Measurements from ENCODE around the gene SPINDOC.
A peak's percentile ranks its signal among the peaks of the same experiment; 100 is the strongest.
"Not testable (repeated sequence)": the region's sequence is repeated elsewhere in the genome, so short reads cannot be mapped to it uniquely, and the experiment has no call there.

SPINDOC gene

GRCh38 chr11:63850920-63851319 lies 37.7 kb downstream of the SPINDOC start:
- Histone ChIP-seq H3K4me3 (ENCODE audit: low read length in 2 of 2) (no peak overlapping the region), H3K9ac (ENCODE audit: low read depth in 1 of 2, low read length in 2 of 2) (no peak overlapping the region), H3K27ac (ENCODE audit: low read depth in 2 of 2, low read length in 2 of 2) (peak overlapping the region; percentile 26 to 35), H3K4me1 (ENCODE audit: control insufficient read depth in 2 of 2, insufficient read depth in 2 of 2, low read length in 2 of 2) (peaks cover 20 to 24% of the 10 kb centered on the region in 2 donors), H3K9me3 (ENCODE audit: control insufficient read depth in 2 of 2, low read length in 2 of 2) (no peaks in the 10 kb centered on the region), H3K27me3 (ENCODE audit: control insufficient read depth in 2 of 2, insufficient read depth in 2 of 2, low read length in 2 of 2) (no peaks in the 10 kb centered on the region), H3K36me3 (ENCODE audit: control insufficient read depth in 2 of 2, insufficient read depth in 2 of 2, low read length in 2 of 2) (peaks cover 0 to 5% of the 10 kb centered on the region in 2 donors)

GRCh38 chr11:63851364-63851763 lies 38.1 kb downstream of the SPINDOC start:
- Histone ChIP-seq H3K4me3 (ENCODE audit: low read length in 2 of 2) (no peak overlapping the region), H3K27ac (ENCODE audit: low read depth in 2 of 2, low read length in 2 of 2) (peak overlapping the region; percentile 30 to 48), H3K27me3 (ENCODE audit: control insufficient read depth in 2 of 2, insufficient read depth in 2 of 2, low read length in 2 of 2) (no peaks in the 10 kb centered on the region), H3K9ac (ENCODE audit: low read depth in 1 of 2, low read length in 2 of 2) (no peak overlapping the region), H3K36me3 (ENCODE audit: control insufficient read depth in 2 of 2, insufficient read depth in 2 of 2, low read length in 2 of 2) (peaks cover 0 to 5% of the 10 kb centered on the region in 2 donors), H3K4me1 (ENCODE audit: control insufficient read depth in 2 of 2, insufficient read depth in 2 of 2, low read length in 2 of 2) (peaks cover 20 to 27% of the 10 kb centered on the region in 2 donors), H3K9me3 (ENCODE audit: control insufficient read depth in 2 of 2, low read length in 2 of 2) (no peaks in the 10 kb centered on the region)

- Histone ChIP-seq H3K4me1 (ENCODE audit: control insufficient read depth in 2 of 2, insufficient read depth in 2 of 2, low read length in 2 of 2) (peaks cover 12 to 23% of the 10 kb centered on the region in 2 donors), H3K4me3 (ENCODE audit: low read length in 2 of 2) (no peak overlapping the region), H3K27me3 (ENCODE audit: control insufficient read depth in 2 of 2, insufficient read depth in 2 of 2, low read length in 2 of 2) (no peaks in the 10 kb centered on the region), H3K36me3 (ENCODE audit: control insufficient read depth in 2 of 2, insufficient read depth in 2 of 2, low read length in 2 of 2) (peaks cover 0 to 5% of the 10 kb centered on the region in 2 donors), H3K9me3 (ENCODE audit: control insufficient read depth in 2 of 2, low read length in 2 of 2) (no peaks in the 10 kb centered on the region), H3K9ac (ENCODE audit: low read depth in 1 of 2, low read length in 2 of 2) (no peak overlapping the region), H3K27ac (ENCODE audit: low read depth in 2 of 2, low read length in 2 of 2) (no peak overlapping the region)
Measured at GRCh38 chr11:63853476-63853875, 40.2 kb downstream of the SPINDOC start.

GRCh38 chr11:63854696-63855095 lies 41.4 kb downstream of the SPINDOC start:
- H3K4me3 ChIP-seq (ENCODE audit: low read length in 2 of 2): no peak overlapping the region
- no peaks in the 10 kb centered on the region for H3K27me3 ChIP-seq (ENCODE audit: control insufficient read depth in 2 of 2, insufficient read depth in 2 of 2, low read length in 2 of 2)
- peaks cover 15 to 27% of the 10 kb centered on the region in 2 donors for H3K4me1 ChIP-seq (ENCODE audit: control insufficient read depth in 2 of 2, insufficient read depth in 2 of 2, low read length in 2 of 2)
- H3K36me3 ChIP-seq (ENCODE audit: control insufficient read depth in 2 of 2, insufficient read depth in 2 of 2, low read length in 2 of 2): peaks cover 0 to 5% of the 10 kb centered on the region in 2 donors
- no peak overlapping the region for H3K27ac ChIP-seq (ENCODE audit: low read depth in 2 of 2, low read length in 2 of 2)
- no peaks in the 10 kb centered on the region for H3K9me3 ChIP-seq (ENCODE audit: control insufficient read depth in 2 of 2, low read length in 2 of 2)
- no peak overlapping the region for H3K9ac ChIP-seq (ENCODE audit: low read depth in 1 of 2, low read length in 2 of 2)

GRCh38 chr11:63855975-63856374 lies 42.7 kb downstream of the SPINDOC start:
- H3K9ac ChIP-seq (ENCODE audit: low read depth in 1 of 2, low read length in 2 of 2): no peak overlapping the region
- peaks cover 0 to 5% of the 10 kb centered on the region in 2 donors for H3K36me3 ChIP-seq (ENCODE audit: control insufficient read depth in 2 of 2, insufficient read depth in 2 of 2, low read length in 2 of 2)
- peaks cover 11 to 25% of the 10 kb centered on the region in 2 donors for H3K4me1 ChIP-seq (ENCODE audit: control insufficient read depth in 2 of 2, insufficient read depth in 2 of 2, low read length in 2 of 2)
- H3K27ac ChIP-seq (ENCODE audit: low read depth in 2 of 2, low read length in 2 of 2): no peak overlapping the region
- H3K27me3 ChIP-seq (ENCODE audit: control insufficient read depth in 2 of 2, insufficient read depth in 2 of 2, low read length in 2 of 2): no peaks in the 10 kb centered on the region
- H3K9me3 ChIP-seq (ENCODE audit: control insufficient read depth in 2 of 2, low read length in 2 of 2): no peaks in the 10 kb centered on the region
- no peak overlapping the region for H3K4me3 ChIP-seq (ENCODE audit: low read length in 2 of 2)

GRCh38 chr11:63858628-63859550 lies 45.6 kb downstream of the SPINDOC start:
- H3K27ac ChIP-seq (ENCODE audit: low read depth in 2 of 2, low read length in 2 of 2): peak overlapping the region; percentile 20 to 21
- H3K27me3 ChIP-seq (ENCODE audit: control insufficient read depth in 2 of 2, insufficient read depth in 2 of 2, low read length in 2 of 2): no peaks in the 10 kb centered on the region
- H3K4me1 ChIP-seq (ENCODE audit: control insufficient read depth in 2 of 2, insufficient read depth in 2 of 2, low read length in 2 of 2): peaks cover 12 to 30% of the 10 kb centered on the region in 2 donors
- H3K9me3 ChIP-seq (ENCODE audit: control insufficient read depth in 2 of 2, low read length in 2 of 2): no peaks in the 10 kb centered on the region
- no peak overlapping the region for H3K9ac ChIP-seq (ENCODE audit: low read depth in 1 of 2, low read length in 2 of 2)
- H3K4me3 ChIP-seq (ENCODE audit: low read length in 2 of 2): no peak overlapping the region
- H3K36me3 ChIP-seq (ENCODE audit: control insufficient read depth in 2 of 2, insufficient read depth in 2 of 2, low read length in 2 of 2): peaks cover 0 to 9% of the 10 kb centered on the region in 2 donors

- Histone ChIP-seq H3K4me3 (ENCODE audit: low read length in 2 of 2) (no peak overlapping the region), H3K9ac (ENCODE audit: low read depth in 1 of 2, low read length in 2 of 2) (no peak overlapping the region), H3K27me3 (ENCODE audit: control insufficient read depth in 2 of 2, insufficient read depth in 2 of 2, low read length in 2 of 2) (no peaks in the 10 kb centered on the region), H3K4me1 (ENCODE audit: control insufficient read depth in 2 of 2, insufficient read depth in 2 of 2, low read length in 2 of 2) (peaks cover 33 to 47% of the 10 kb centered on the region in 2 donors), H3K36me3 (ENCODE audit: control insufficient read depth in 2 of 2, insufficient read depth in 2 of 2, low read length in 2 of 2) (peaks cover 0 to 10% of the 10 kb centered on the region in 2 donors), H3K9me3 (ENCODE audit: control insufficient read depth in 2 of 2, low read length in 2 of 2) (no peaks in the 10 kb centered on the region), H3K27ac (ENCODE audit: low read depth in 2 of 2, low read length in 2 of 2) (peak overlapping the region; percentile 45 to 59)
Measured at GRCh38 chr11:63862923-63863322, 49.7 kb downstream of the SPINDOC start.

- H3K27me3 ChIP-seq (ENCODE audit: control insufficient read depth in 2 of 2, insufficient read depth in 2 of 2, low read length in 2 of 2); H3K36me3 ChIP-seq (ENCODE audit: control insufficient read depth in 2 of 2, insufficient read depth in 2 of 2, low read length in 2 of 2); H3K27ac ChIP-seq (ENCODE audit: low read depth in 2 of 2, low read length in 2 of 2); H3K9me3 ChIP-seq (ENCODE audit: control insufficient read depth in 2 of 2, low read length in 2 of 2); H3K9ac ChIP-seq (ENCODE audit: low read depth in 1 of 2, low read length in 2 of 2); H3K4me3 ChIP-seq (ENCODE audit: low read length in 2 of 2): not testable (repeated sequence)
- H3K4me1 ChIP-seq (ENCODE audit: control insufficient read depth in 2 of 2, insufficient read depth in 2 of 2, low read length in 2 of 2): peaks cover 36 to 49% of the 10 kb centered on the region in 2 donors
Measured at GRCh38 chr11:63863620-63864019, 50.4 kb downstream of the SPINDOC start.

GRCh38 chr11:63866211-63866610 lies 53.0 kb downstream of the SPINDOC start:
- Histone ChIP-seq H3K36me3 (ENCODE audit: control insufficient read depth in 2 of 2, insufficient read depth in 2 of 2, low read length in 2 of 2) (peaks cover 0 to 10% of the 10 kb centered on the region in 2 donors), H3K4me1 (ENCODE audit: control insufficient read depth in 2 of 2, insufficient read depth in 2 of 2, low read length in 2 of 2) (peaks cover 59 to 71% of the 10 kb centered on the region in 2 donors), H3K4me3 (ENCODE audit: low read length in 2 of 2) (peak overlapping the region in 1 of 2 donors; percentile 31), H3K9me3 (ENCODE audit: control insufficient read depth in 2 of 2, low read length in 2 of 2) (no peaks in the 10 kb centered on the region), H3K27ac (ENCODE audit: low read depth in 2 of 2, low read length in 2 of 2) (peak overlapping the region in 1 of 2 donors; percentile 4), H3K9ac (ENCODE audit: low read depth in 1 of 2, low read length in 2 of 2) (no peak overlapping the region), H3K27me3 (ENCODE audit: control insufficient read depth in 2 of 2, insufficient read depth in 2 of 2, low read length in 2 of 2) (no peaks in the 10 kb centered on the region)

GRCh38 chr11:63867511-63867910 lies 54.3 kb downstream of the SPINDOC start:
- H3K36me3 ChIP-seq (ENCODE audit: control insufficient read depth in 2 of 2, insufficient read depth in 2 of 2, low read length in 2 of 2): peaks cover 0 to 6% of the 10 kb centered on the region in 2 donors

More at GRCh38 chr11:63867511-63867910, 54.3 kb downstream of the SPINDOC start:
- H3K27me3 ChIP-seq (ENCODE audit: control insufficient read depth in 2 of 2, insufficient read depth in 2 of 2, low read length in 2 of 2): no peaks in the 10 kb centered on the region
- no peak overlapping the region for H3K9ac ChIP-seq (ENCODE audit: low read depth in 1 of 2, low read length in 2 of 2)
- H3K4me1 ChIP-seq (ENCODE audit: control insufficient read depth in 2 of 2, insufficient read depth in 2 of 2, low read length in 2 of 2): peaks cover 67 to 75% of the 10 kb centered on the region in 2 donors
- H3K4me3 ChIP-seq (ENCODE audit: low read length in 2 of 2): no peak overlapping the region
- peak overlapping the region in 1 of 2 donors; percentile 3 for H3K27ac ChIP-seq (ENCODE audit: low read depth in 2 of 2, low read length in 2 of 2)
- no peaks in the 10 kb centered on the region for H3K9me3 ChIP-seq (ENCODE audit: control insufficient read depth in 2 of 2, low read length in 2 of 2)

Measured in mucosa of rectum (tissue), 2 donors.